ENCODE results near the gene DPF3.

DNA sequence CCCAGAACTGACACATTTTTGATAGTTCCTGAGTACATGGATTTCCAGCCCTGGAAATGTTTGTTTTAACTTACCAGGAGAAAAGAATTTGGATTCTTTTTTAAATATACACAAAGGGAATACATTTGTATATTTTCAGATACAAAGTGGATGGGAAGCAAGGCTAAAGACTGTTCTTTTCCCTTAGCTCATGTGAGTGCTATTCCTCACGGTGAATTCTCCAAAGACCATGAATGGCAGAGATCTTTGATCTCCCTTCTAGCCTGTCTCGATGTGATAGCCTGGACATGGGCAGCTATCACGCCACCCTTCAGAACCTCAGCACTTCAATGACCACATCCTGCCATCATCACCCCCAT, 91.3 kb downstream of the DPF3 start:
- TF ChIP-seq MAX (IDR thresholded peaks at IDR 0.05) (no peak), EP300 (IDR thresholded peaks at IDR 0.05; ENCODE audit: borderline replicate concordance) (no peak), YY1 (IDR thresholded peaks at IDR 0.05; ENCODE audit: low read depth) (no peak), RAD21 (IDR thresholded peaks at IDR 0.05; ENCODE audit: low read depth) (no peak), CEBPB (IDR thresholded peaks at IDR 0.05) (no peak), TAF1 (IDR thresholded peaks at IDR 0.05; ENCODE audit: low read depth) (no peak), EGR1 (IDR thresholded peaks at IDR 0.05) (no peak)
